Sigmoid colon (tissue), 7 donors: Measurements from ENCODE around the gene CAMK1D. TPM values are rescaled to one million over a fixed set of nuclear protein-coding genes. Genes with fewer than 3 reads are reported as not detected.

ENCODE experiments used
- DNase-seq: peaks from one replicate; pipeline ENCODE4 v3.0.0-alpha.2; 2019
- H3K27ac ChIP-seq, 4 donors: fragments of 200-600 bp; sonication (generic); one replicate each; pipeline ENCODE4 v1.5.1; 2016 to 2019; ENCODE audit warnings: mild to moderate bottlenecking in 1 of 4
- H3K27me3 ChIP-seq, 3 donors: fragments of 200-600 bp; sonication (generic); one replicate each; pipeline ENCODE4 v1.5.1; 2019; ENCODE audit warnings: mild to moderate bottlenecking in 1 of 3
- H3K36me3 ChIP-seq, 4 donors: fragments of 200-600 bp; sonication (generic); one replicate each; pipeline ENCODE4 v1.5.1; 2016 to 2019
- H3K4me1 ChIP-seq, 4 donors: fragments of 200-600 bp; sonication (generic); one replicate each; pipeline ENCODE4 v1.5.1; 2017 to 2019
- H3K4me3 ChIP-seq, 4 donors: fragments of 200-600 bp; sonication (generic); one replicate each; pipeline ENCODE4 v1.5.1; 2017 to 2019; ENCODE audit warnings: mild to moderate bottlenecking in 2 of 4, moderate library complexity in 1 of 4
- H3K9me3 ChIP-seq, 4 donors: fragments of 200-600 bp in 3 of 4; sonication (generic) in 3 of 4; one replicate each; pipeline versions ENCODE4 v1.5.1 to v1.6.1; 2013 to 2019
- CTCF ChIP-seq, 4 experiments: fragments of 450-650 bp in 3 of 4; fragments of 200-600 bp in 1 of 4; IDR thresholded peaks; one replicate each; pipeline ENCODE4 v1.5.1; 2016 to 2019; ENCODE audit warnings: antibody characterized with exemption in 4 of 4, mild to moderate bottlenecking in 3 of 4, moderate library complexity in 2 of 4
- EP300 ChIP-seq, 4 donors: sonication (generic); formaldehyde crosslinking; IDR thresholded peaks; one replicate each; pipeline ENCODE4 v1.6.1; 2017; ENCODE audit warnings: antibody characterized with exemption in 4 of 4
- POLR2A ChIP-seq, 2 donors: fragments of 450-650 bp; IDR thresholded peaks; one replicate each; pipeline ENCODE4 v1.6.1; 2016; ENCODE audit warnings: antibody characterized with exemption in 2 of 2, mild to moderate bottlenecking in 2 of 2, moderate library complexity in 2 of 2
- POLR2AphosphoS5 ChIP-seq, 4 donors: sonication (generic); formaldehyde crosslinking; IDR thresholded peaks; one replicate each; pipeline ENCODE4 v1.6.1; 2017; ENCODE audit warnings: antibody characterized with exemption in 4 of 4
- WGBS, 2 donors: extraction: QIAGEN DNeasy Blood & Tissue Kit; methylation state at CpG; one replicate each; pipeline ENCODE4 v1.1.7; 2013; 5-methylcytosine and 5-hydroxymethylcytosine counted together
- intact Hi-C: fragments of 100-400 bp; cut with DNase I; formaldehyde crosslinking; loops from one replicate; pipeline ENCODE4 v1.15.1; 2023
- polyA plus RNA-seq, 3 donors: library from polyadenylated mRNA; stranded (reverse); fragments of 200-250 nt; gene quantifications; one replicate each; pipeline ENCODE4 v1.2.3, GENCODE V29; 2013
- total RNA-seq, 4 donors: library from RNA; depleted of rRNA; stranded (reverse); fragments of >200 nt; gene quantifications; one replicate each; pipeline ENCODE4 v1.1.0, GENCODE V29; 2016
- donor health status: healthy with polysubstance abuse.
- donor health status: Bipolar disorder and iron deficiency.
- donor health status: healthy.

Gene CAMK1D
- total and polyA plus RNA-seq, 7 donors = 7.2 to 11.5 (median 8.6) TPM

GRCh38 chr10:12833451-12833850, 484.1 kb downstream of the CAMK1D start:
- H3K27ac ChIP-seq = no peak overlapping the region
- WGBS, 2 donors = 91 to 94% methylated on average over 11 of the region's 11 CpGs
- no peaks in the 10 kb centered on the region for H3K9me3 ChIP-seq
- intact Hi-C loops = no loop called here
- H3K4me3 ChIP-seq = no peak overlapping the region
- peaks cover 0 to 18% (median 0%) of the 10 kb centered on the region in 4 donors for H3K36me3 ChIP-seq
- no peak for TF ChIP-seq CTCF (IDR thresholded peaks at IDR 0.05)
- TF ChIP-seq POLR2A (IDR thresholded peaks at IDR 0.05) = no peak
- no peak for TF ChIP-seq POLR2AphosphoS5 (IDR thresholded peaks at IDR 0.05)
- no peak for TF ChIP-seq EP300 (IDR thresholded peaks at IDR 0.05)
- DNase-seq = peak; percentile 20
- peaks cover 0 to 5% (median 0%) of the 10 kb centered on the region in 4 donors for H3K4me1 ChIP-seq
- no peaks in the 10 kb centered on the region for H3K27me3 ChIP-seq

DNA sequence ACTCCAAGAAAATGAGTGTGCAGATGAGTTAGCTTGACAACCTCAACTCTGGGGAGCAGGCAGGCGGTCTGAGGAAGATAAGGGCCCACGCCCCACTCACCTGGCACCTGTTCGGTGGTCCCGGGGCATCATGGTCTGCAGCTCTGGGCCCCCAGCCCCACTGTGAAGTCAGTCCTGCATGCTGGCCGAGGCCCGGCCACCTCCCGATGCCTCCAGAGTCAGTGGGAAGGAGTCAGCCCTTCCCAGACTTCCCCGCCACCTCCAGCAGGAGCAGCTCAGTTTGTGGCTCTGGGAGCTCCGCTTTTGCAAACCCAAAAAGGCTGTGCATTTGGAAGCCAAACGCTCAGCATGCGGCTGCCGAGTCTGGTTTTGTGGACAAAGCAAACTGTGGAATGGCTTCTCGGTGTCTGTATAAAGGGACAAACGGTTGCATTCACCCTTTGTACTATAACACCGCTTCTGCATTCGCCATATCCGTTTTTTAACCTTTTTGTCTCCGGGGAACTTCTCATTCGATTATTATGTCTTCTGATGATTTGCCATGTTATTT, 484.8 kb downstream of the CAMK1D start:
- WGBS, 2 donors = 92 to 94% methylated on average over 19 of the region's 19 CpGs
- intact Hi-C loops = no loop called here

DNA sequence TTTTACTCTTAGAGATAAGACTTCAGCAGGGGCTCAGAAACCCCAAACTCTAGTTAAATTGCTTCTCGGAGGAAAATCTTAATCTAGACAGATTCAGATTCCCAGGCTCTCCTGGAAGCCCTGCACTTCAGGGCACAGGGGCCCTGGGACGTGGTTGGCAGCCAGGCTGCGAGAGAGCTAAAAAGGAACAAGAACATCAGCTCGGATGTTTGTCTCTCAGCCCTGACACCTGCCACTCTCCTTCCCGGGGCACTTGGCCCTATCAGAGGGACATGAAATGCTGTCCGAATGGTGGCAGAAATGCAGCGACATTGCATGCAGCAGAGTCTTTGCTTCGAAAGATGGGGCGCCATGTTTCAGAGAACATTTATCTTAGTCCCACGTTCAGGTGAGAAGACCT, 485.4 kb downstream of the CAMK1D start:
- intact Hi-C loops = no loop called here
- TF ChIP-seq EP300 (IDR thresholded peaks at IDR 0.05) = no peak
- TF ChIP-seq POLR2AphosphoS5 (IDR thresholded peaks at IDR 0.05) = no peak
- no peak for TF ChIP-seq CTCF (IDR thresholded peaks at IDR 0.05)
- no peak for TF ChIP-seq POLR2A (IDR thresholded peaks at IDR 0.05)
- Histone ChIP-seq H3K4me3 (no peak overlapping the region), H3K27ac (no peak overlapping the region), H3K36me3 (peaks cover 0 to 8% (median 0%) of the 10 kb centered on the region in 4 donors), H3K27me3 (no peaks in the 10 kb centered on the region), H3K9me3 (no peaks in the 10 kb centered on the region), H3K4me1 (peaks cover 0 to 8% (median 1%) of the 10 kb centered on the region in 4 donors)
- peak; percentile 17 for DNase-seq
- WGBS, 2 donors = 82 to 85% methylated on average over 10 of the region's 10 CpGs

More for the DNA sequence above, 484.8 kb downstream of the CAMK1D start:
- Histone ChIP-seq H3K9me3 (no peaks in the 10 kb centered on the region), H3K27ac (no peak overlapping the region), H3K27me3 (no peaks in the 10 kb centered on the region), H3K36me3 (peaks cover 0 to 11% (median 0%) of the 10 kb centered on the region in 4 donors), H3K4me1 (peaks cover 0 to 5% (median 0%) of the 10 kb centered on the region in 4 donors), H3K4me3 (no peak overlapping the region)
- no peak for TF ChIP-seq POLR2AphosphoS5 (IDR thresholded peaks at IDR 0.05)
- TF ChIP-seq POLR2A (IDR thresholded peaks at IDR 0.05) = no peak
- no peak for TF ChIP-seq CTCF (IDR thresholded peaks at IDR 0.05)
- TF ChIP-seq EP300 (IDR thresholded peaks at IDR 0.05) = no peak
- DNase-seq = peak; percentile 46

GRCh38 chr10:12835709-12836108, 486.4 kb downstream of the CAMK1D start:
- no peaks in the 10 kb centered on the region for H3K27me3 ChIP-seq
- 79 to 82% methylated on average over 5 of the region's 5 CpGs for WGBS, 2 donors
- H3K4me3 ChIP-seq = no peak overlapping the region
- TF ChIP-seq EP300 (IDR thresholded peaks at IDR 0.05) (no peak), POLR2A (IDR thresholded peaks at IDR 0.05) (no peak), CTCF (IDR thresholded peaks at IDR 0.05) (no peak), POLR2AphosphoS5 (IDR thresholded peaks at IDR 0.05) (no peak)
- no peak for DNase-seq
- no peak overlapping the region for H3K27ac ChIP-seq
- intact Hi-C loops = no loop called here
- no peaks in the 10 kb centered on the region for H3K36me3 ChIP-seq
- no peaks in the 10 kb centered on the region for H3K9me3 ChIP-seq
- peaks cover 0 to 17% (median 8%) of the 10 kb centered on the region in 4 donors for H3K4me1 ChIP-seq

DNA sequence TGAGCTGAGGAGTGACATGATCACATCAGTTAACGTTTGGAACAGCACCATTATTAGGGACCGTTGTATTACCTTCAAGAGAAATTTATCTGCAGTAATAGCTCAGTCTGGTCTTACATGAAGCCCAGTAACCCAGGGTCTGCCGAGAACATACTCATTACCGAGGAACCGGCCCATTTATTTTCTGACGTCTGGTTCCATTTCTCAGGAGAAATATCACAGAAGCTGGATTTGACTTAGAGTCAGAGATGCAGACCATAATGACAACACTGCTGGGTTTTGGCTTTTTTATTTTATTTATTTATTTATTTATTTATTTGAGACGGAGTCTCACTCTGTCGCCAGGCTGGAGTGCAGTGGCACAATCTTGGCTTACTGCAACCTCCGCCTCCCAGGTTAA, 489.0 kb downstream of the CAMK1D start:
- Histone ChIP-seq H3K27ac (no peak overlapping the region), H3K4me1 (peaks cover 0 to 24% (median 8%) of the 10 kb centered on the region in 4 donors), H3K36me3 (no peaks in the 10 kb centered on the region), H3K4me3 (no peak overlapping the region), H3K9me3 (no peaks in the 10 kb centered on the region), H3K27me3 (no peaks in the 10 kb centered on the region)
- DNase-seq = no peak
- TF ChIP-seq CTCF (IDR thresholded peaks at IDR 0.05) (no peak), EP300 (IDR thresholded peaks at IDR 0.05) (no peak), POLR2AphosphoS5 (IDR thresholded peaks at IDR 0.05) (no peak), POLR2A (IDR thresholded peaks at IDR 0.05) (no peak)
- 79 to 85% methylated on average over 9 of the region's 9 CpGs for WGBS, 2 donors
- intact Hi-C loops = no loop called here
